HG03159 (cell line): ENCODE results near the gene TMEM220.
"Not testable (repeated sequence)": the region's sequence is repeated elsewhere in the genome, so short reads cannot be mapped to it uniquely, and the experiment has no call there.

Experiments used
- ATAC-seq: cut with Tn5 transposase; IDR thresholded peaks from one replicate; pipeline ENCODE4 v1.9.1; 2021; ENCODE audit warnings: mild to moderate bottlenecking, moderate library complexity; ENCODE audit not compliant: unreplicated experiment

The TMEM220 gene

DNA sequence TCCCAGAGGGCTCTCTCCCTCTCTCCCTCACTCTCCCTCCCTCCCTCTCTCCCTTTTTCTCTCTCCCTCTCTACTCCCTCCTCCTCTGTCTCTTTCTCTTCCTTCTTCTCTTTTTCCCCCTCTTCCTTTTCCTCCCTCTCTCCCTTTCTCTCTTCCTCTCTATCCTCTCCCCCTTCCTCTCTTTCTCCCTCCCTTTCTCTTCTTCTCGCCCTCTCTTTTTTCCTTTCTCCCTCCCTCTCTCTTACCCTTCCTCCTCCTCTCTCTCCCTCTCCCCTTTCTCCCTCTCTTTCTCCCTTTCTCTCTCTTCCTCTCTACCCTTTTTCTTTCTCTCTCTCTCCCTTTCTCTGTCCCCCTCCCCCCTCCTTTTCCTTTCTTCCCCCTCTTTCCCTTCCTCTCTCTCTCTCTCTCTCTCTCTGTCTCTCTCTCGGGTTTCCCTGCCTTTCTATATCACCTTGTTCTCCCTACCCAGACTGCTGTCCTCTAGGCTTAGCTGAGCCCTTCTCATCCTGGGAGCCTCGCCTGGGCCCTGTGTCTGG, 25.8 kb upstream of the TMEM220 start:
- no peak for ATAC-seq

GRCh38 chr17:10754861-10755591, 25.2 kb upstream of the TMEM220 start:
- ATAC-seq: no peak

DNA sequence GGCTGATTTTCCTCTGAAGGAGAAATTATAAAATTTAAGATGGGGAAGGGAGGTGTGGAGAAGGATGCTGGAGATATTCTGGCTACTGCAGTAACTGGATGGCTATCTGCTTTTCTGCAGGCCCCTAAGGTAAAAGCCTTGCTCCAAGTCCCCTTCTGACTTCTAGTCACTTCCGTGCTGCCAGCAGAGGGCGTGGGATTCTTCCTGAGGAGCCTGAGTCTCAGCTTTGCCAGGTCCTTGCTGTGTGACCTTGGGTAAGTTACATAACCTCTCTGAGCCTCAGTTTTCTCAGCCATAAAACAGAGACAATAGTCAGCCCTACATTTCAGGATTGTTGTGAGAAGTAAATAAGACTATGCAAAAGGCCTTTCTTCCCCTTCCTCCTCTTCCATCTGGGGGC, 24.3 kb upstream of the TMEM220 start:
- no peak for ATAC-seq

GRCh38 chr17:10752696-10753095, 22.9 kb upstream of the TMEM220 start:
- ATAC-seq: no peak

- no peak for ATAC-seq
Observed at GRCh38 chr17:10751563-10751962, 21.7 kb upstream of the TMEM220 start.

GRCh38 chr17:10750210-10750609, 20.4 kb upstream of the TMEM220 start:
- ATAC-seq: no peak

DNA sequence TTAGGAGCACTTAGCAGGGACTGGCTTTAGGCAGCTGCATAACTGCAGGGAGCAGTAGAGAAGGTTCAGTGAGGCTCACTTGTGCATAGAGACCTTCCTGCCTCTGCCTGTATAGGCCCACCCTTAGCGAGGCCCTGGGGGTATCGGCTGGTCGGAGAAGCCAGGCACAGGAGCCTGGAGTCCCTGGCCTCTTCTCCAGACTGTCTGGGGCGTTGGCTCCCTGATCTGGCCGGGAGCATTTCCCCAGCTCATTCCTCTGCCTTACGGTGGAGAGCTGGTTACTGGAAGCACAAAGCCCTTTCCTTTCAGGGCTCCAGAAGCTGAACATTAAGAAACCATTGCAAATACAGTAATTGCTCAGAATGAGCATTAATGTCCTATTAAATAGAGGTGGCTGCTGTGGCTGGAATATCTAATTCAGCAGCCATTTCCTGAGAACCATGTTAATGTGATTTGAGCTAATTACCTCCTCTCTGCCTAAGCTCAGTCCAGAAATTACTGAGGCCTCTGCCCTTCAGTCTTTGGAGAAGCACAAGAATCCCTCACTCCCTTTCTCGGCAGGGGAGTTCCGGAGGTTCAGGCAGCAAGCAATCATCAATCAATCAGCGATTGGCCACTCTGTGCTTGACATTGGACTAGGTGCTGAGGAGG, 18.8 kb upstream of the TMEM220 start:
- ATAC-seq: no peak

DNA sequence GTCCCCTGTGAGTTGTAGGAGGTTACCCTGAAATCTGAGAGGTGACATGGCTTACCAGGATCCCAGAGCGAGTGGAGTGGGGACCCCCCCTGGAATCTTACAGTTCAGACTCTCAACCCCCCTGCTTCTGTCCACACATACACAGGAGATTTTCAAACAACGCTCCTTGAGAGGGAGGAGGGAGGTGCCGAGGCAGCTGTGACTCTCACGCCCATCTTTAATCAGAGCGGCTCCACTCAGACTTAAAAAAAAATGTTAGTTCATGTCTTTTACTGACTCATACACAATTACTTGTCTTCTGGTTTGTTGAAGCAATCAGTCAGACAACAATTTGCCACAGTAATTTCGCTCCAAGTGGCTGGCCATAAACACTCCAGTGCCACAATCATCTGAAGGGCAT, 15.4 kb upstream of the TMEM220 start:
- no peak for ATAC-seq

- no peak for ATAC-seq
Observed at GRCh38 chr17:10744501-10745000, 14.7 kb upstream of the TMEM220 start.

GRCh38 chr17:10743316-10744009, 13.6 kb upstream of the TMEM220 start:
- no peak for ATAC-seq

- ATAC-seq: no peak
Observed at GRCh38 chr17:10742431-10742830, 12.6 kb upstream of the TMEM220 start.

GRCh38 chr17:10741416-10742135, 11.8 kb upstream of the TMEM220 start:
- ATAC-seq: no peak

GRCh38 chr17:10739386-10739785, 9.6 kb upstream of the TMEM220 start:
- ATAC-seq: no peak

DNA sequence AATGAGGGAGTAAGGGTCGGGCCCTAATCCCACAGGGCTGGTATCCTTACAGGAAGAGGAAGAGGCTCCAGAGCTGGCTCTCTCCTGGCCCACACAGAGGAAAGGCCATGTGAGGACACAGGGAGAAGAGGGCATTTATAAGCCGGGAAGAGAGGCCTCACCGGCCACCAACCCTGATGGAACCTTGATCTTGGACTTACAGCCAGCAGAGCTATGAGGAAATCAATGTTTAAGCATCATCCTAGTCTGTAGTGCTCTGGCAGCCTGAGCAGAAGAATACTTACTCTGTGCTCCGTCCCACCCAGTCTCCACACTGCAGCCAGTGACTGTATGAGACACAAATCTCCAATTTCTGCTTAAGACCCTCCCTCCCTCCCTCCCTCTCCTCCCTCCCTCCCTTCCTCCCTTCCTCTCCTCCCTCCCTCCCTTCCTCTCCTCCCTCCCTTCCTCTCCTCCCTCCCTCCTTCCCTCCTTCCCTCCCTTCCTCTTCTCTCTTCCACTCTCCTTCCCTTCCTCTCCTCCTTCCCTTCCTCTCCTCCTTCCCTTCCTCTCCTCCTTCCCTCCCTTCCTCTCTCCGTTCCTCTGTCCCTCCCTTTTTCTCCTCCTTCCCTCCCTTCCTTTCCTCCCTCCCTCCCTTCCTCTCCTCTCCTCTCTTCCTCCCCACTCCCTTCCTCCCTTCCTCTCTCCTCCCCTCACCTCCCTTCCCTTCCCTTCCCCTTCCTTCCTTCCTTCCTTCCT, 8.9 kb upstream of the TMEM220 start:
- no peak for ATAC-seq

- ATAC-seq: no peak
Observed at GRCh38 chr17:10737736-10738135, 7.9 kb upstream of the TMEM220 start.

DNA sequence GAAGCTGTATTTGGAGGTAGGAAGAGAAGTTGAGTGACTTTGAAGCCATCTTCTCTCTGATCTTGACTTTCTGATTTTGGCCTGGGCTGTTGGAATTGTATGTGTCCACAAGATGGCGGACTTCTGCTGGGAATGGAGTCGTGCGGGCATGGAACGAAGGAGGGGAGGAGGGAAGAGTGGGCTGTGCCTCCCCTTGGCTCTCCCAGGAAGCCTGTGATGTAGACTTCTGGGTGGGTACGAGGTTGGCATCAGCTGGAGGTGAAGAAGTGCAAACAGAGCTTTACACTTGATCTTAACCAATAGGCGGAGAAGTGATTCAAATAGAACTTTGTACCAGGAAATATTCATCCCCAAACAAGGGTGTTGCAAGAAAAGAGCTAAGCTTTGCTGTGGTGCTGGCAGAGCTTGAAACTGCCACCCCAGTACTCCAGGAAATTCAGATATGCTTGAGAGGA, 7.4 kb upstream of the TMEM220 start:
- no peak for ATAC-seq

GRCh38 chr17:10735821-10736220, 6.0 kb upstream of the TMEM220 start:
- no peak for ATAC-seq

DNA sequence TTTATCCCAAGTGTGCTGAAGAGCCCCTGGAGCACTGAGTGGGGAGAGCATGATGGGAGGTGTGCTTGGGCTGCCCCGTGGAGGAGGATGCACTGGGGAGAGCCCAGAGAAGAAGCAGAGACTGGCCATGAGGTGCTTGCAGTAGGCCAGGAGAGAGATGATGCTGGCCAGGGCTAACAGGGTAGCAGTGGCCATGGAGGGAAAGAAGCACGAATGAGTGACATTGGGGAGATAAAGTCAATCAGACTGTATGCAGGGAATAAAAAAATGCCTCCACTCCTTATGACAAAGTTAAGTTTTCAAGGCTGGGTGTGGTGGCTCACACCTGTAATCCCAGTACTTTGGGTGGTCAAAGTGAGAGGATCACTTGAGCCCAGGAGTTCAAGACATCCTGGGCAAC, 5.4 kb upstream of the TMEM220 start:
- ATAC-seq: no peak

- no peak for ATAC-seq
Observed at GRCh38 chr17:10733666-10734065, 3.8 kb upstream of the TMEM220 start.

DNA sequence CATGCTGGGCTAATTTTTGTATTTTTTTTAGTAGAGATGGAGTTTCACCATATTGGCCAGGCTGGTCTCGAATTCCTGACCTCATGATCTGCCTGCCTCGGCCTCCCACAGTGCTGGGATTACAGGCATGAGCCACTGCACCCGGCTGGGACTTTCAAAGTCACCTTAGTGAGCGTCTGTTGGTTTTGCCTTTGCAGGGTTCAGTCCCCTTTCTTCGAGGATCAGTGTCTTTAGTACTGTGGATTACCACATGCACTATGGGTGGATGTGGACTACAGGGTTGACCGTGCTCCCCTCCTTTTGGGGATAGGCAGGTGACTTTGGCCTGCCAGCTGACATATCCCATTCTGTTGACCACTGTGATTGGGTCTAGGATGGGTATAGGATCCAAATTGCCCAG, 2.3 kb upstream of the TMEM220 start:
- not testable (repeated sequence) for ATAC-seq
